Psoas muscle (tissue), 8 donors: ENCODE results near the gene MMP25. TPM values are rescaled to one million over a fixed set of nuclear protein-coding genes. Genes with fewer than 3 reads are reported as not detected.

Experiments used
- ATAC-seq, 4 donors: fragments of 200-7000 bp; cut with Tn5 transposase; one replicate each; pipeline ENCODE4 v1.9.1; 2020; ENCODE audit warnings: moderate library complexity in 3 of 4, mild to moderate bottlenecking in 2 of 4
- DNase-seq, 2 donors: peaks; one replicate each; pipeline ENCODE4 v3.0.0-alpha.2; 2020
- H3K27ac ChIP-seq: fragments of 200-600 bp; one replicate; pipeline ENCODE4 v1.8.0; 2022
- H3K27me3 ChIP-seq, 3 donors: fragments of 200-600 bp in 1 of 3; one replicate each; pipeline versions ENCODE4 v1.6.1 to v1.8.0; 2013 to 2022; ENCODE audit warnings: low read length in 2 of 3, mild to moderate bottlenecking in 2 of 3, moderate library complexity in 1 of 3; ENCODE audit not compliant: insufficient read depth in 3 of 3
- H3K36me3 ChIP-seq, 2 donors: fragments of 200-600 bp in 1 of 2; one replicate each; pipeline versions ENCODE4 v1.6.1 to v1.8.0; 2013 to 2022; ENCODE audit warnings: low read depth in 1 of 2, mild to moderate bottlenecking in 1 of 2, moderate library complexity in 1 of 2; ENCODE audit not compliant: insufficient read depth in 1 of 2
- H3K4me1 ChIP-seq: fragments of 200-600 bp; one replicate; pipeline ENCODE4 v1.8.0; 2022
- H3K4me3 ChIP-seq: fragments of 200-600 bp; one replicate; pipeline ENCODE4 v1.8.0; 2022; ENCODE audit warnings: mild to moderate bottlenecking
- H3K9me3 ChIP-seq: fragments of 200-600 bp; one replicate; pipeline ENCODE4 v1.8.0; 2022
- WGBS, 3 donors: extraction: QIAGEN DNeasy Blood & Tissue Kit; methylation state at CpG; one replicate each; pipeline versions ENCODE4 v1.1.6 to v1.1.7; 2013; 5-methylcytosine and 5-hydroxymethylcytosine counted together
- intact Hi-C, 2 donors: fragments of 100-400 bp; cut with DNase I; formaldehyde crosslinking; loops; one replicate each; pipeline versions ENCODE4 v1.11.0 to v1.14.2; 2022
- long read RNA-seq, 2 donors: library from polyadenylated mRNA; unstranded; transcript quantifications; one replicate each; pipeline ENCODE4 v2.0.0, GENCODE V29; 2021
- polyA plus RNA-seq, 3 donors: library from polyadenylated mRNA; stranded (reverse); fragments of 200-250 nt; gene quantifications; one replicate each; pipeline ENCODE4 v1.2.3, GENCODE V29; 2013
- total RNA-seq, 4 donors: library from RNA; stranded (reverse); fragmentation: NEBNext Ultra II Directional in 2 of 4; extraction: Animal tissue kit (Norgen Biotek cat#: 25700) in 2 of 4; gene quantifications; one replicate each; pipeline versions ENCODE4 v1.2.1 to v1.2.4, GENCODE V29; 2021 to 2023
- TF ChIP-seq, protein P1 (sequence below): fragments of 200-600 bp; IDR thresholded peaks from one replicate; pipeline ENCODE4 v1.8.0; 2022; ENCODE audit warnings: antibody characterized with exemption
- donor health status: healthy with polysubstance abuse.
- donor health status: DM: no; HTN: no; CAD: no; lungs with moderate emphysema.
- donor health status: Bipolar disorder and iron deficiency.
- donor health status: healthy.
- donor health status: DM: yes; HTN: yes; CAD: no.
- donor health status: DM: no; HTN: no; CAD: no.
- donor health status: DM: no; HTN: no; CAD: no.
- donor health status: DM: yes; HTN: yes; CAD: no.

Gene MMP25, protein sequence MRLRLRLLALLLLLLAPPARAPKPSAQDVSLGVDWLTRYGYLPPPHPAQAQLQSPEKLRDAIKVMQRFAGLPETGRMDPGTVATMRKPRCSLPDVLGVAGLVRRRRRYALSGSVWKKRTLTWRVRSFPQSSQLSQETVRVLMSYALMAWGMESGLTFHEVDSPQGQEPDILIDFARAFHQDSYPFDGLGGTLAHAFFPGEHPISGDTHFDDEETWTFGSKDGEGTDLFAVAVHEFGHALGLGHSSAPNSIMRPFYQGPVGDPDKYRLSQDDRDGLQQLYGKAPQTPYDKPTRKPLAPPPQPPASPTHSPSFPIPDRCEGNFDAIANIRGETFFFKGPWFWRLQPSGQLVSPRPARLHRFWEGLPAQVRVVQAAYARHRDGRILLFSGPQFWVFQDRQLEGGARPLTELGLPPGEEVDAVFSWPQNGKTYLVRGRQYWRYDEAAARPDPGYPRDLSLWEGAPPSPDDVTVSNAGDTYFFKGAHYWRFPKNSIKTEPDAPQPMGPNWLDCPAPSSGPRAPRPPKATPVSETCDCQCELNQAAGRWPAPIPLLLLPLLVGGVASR
- 1 to 10 TPM in 3 of 4 donors, under 1 TPM in 1; 0.67 to 2.3 (median 1.2) TPM for total RNA-seq
- 1 to 10 TPM in 1 of 3 donors, under 1 TPM in 2; 0.13 to 1.2 (median 0.23) TPM for polyA plus RNA-seq
- long read RNA-seq, donor 1, result 0 reads
- long read RNA-seq, donor 2, result 0 reads

DNA sequence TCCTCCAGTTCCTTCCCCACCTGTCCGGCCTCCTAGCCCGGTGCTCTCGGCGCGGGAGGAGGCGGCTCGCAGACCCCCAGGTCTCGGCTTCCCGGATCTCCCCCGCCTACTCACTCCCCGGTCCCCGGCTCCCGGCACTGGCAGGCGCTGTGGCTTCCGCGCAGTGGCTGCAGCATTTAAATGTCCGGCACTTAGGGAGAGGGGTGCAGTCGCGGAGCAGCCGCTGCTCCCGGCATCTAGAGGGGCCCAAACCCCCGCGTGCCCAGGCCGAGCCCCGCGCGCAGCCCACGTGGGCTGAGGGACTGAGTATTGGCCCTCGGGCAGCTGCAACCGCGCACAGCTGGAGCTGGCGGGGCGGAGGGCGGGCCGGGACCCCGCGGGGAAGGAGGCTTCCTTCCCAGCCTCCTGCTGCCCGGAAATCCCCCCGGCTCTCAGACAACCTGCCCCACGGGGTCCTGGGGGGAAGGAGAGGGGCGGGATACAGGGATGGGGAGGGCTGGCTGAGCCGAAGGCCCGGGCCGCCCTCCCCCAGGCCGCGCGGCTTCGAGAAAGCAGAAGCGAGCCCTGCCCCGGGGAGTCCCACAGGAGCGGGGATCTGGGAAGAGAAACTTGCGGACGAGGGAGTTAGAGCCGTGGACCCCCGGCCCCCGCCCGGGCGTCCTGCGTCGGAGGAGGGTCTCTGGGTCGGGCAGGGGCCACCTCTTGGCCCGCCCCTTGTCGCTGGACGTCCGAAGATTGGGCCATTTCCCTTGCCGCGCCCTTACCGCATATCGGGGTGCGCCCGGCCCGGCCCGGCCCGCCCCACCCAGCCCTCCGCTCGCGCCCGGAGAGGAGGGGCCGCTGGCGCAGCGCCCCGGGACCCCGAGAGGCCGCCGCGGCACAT, at the start of gene MMP25:
Gene MMP25 (plus strand): TSS at position 804 of the 883 bp plus-strand sequence. CDS start 357 bp downstream, outside the sequence.
- TF ChIP-seq, protein P1, sequence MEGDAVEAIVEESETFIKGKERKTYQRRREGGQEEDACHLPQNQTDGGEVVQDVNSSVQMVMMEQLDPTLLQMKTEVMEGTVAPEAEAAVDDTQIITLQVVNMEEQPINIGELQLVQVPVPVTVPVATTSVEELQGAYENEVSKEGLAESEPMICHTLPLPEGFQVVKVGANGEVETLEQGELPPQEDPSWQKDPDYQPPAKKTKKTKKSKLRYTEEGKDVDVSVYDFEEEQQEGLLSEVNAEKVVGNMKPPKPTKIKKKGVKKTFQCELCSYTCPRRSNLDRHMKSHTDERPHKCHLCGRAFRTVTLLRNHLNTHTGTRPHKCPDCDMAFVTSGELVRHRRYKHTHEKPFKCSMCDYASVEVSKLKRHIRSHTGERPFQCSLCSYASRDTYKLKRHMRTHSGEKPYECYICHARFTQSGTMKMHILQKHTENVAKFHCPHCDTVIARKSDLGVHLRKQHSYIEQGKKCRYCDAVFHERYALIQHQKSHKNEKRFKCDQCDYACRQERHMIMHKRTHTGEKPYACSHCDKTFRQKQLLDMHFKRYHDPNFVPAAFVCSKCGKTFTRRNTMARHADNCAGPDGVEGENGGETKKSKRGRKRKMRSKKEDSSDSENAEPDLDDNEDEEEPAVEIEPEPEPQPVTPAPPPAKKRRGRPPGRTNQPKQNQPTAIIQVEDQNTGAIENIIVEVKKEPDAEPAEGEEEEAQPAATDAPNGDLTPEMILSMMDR, result no peak
- WGBS, 3 donors, result 1% methylated on average over 34 to 86 of the region's 86 CpGs
- no peak for DNase-seq
- Histone ChIP-seq H3K36me3 (no peaks in the 10 kb centered on the region), H3K27me3 (peaks cover 0 to 74% (median 34%) of the 10 kb centered on the region in 3 donors), H3K4me3 (peak within 1 kb of the TSS; percentile 66), H3K4me1 (peaks cover 11% of the 10 kb centered on the region), H3K27ac (no peak within 1 kb of the TSS), H3K9me3 (no peaks in the 10 kb centered on the region)
- ATAC-seq, result peak; percentile 34 to 50 (median 37)
- intact Hi-C loops, result no loop called here

DNA sequence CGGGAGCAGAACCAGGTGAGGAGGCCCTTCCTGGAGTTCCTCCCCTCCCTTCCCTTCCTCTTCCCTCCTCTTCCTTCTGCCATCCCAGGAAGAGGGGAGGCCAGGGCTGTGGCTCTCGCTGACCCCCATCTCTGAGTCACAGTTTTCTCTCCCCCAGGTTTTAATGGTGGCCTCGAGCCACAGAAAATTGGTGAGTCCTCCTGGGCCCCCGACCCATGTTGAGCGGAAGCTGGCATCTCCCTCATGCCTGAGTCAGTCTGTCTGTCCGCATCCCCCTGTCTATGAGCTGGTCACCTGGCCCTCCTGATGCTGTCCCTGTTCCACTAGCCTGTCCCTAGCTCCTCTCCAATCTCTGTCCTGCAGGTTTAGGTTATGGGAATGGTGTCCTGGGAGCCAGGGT, 46.4 kb upstream of the MMP25 start:
- TF ChIP-seq, protein P1, result no peak
- intact Hi-C loops, result no loop called here
- no peak for ATAC-seq

DNA sequence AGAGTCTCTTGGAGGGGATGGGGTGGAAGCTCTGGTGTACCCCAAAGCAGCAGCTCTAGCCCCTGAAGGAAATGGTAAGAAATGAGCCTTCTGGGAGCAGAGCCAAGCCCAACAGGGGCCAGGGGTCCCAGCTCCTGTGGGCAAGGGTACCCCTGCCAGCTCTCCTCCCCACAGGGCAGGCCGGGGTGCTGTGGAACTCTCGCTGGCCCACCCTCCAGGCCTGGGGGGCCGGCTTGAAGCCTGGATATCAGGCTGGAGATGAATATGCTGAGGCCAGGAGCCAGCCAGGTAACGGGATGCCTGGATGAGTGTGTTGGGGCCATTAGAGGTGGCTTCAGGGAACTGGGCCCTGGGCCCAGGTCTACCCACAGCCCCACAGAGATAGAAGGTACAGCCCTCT, 45.8 kb upstream of the MMP25 start:
- 85 to 98% (median 85%) methylated on average over 4 of the region's 4 CpGs for WGBS, 3 donors
- intact Hi-C loops, result no loop called here
- H3K27me3 ChIP-seq, result peaks cover 0 to 1% (median 0%) of the 10 kb centered on the region in 3 donors
- no peaks in the 10 kb centered on the region for H3K9me3 ChIP-seq
- H3K36me3 ChIP-seq, result peaks cover 0 to 5% of the 10 kb centered on the region in 2 donors
- no peak overlapping the region for H3K4me3 ChIP-seq
- ATAC-seq (no peak), DNase-seq (no peak)
- no peak overlapping the region for H3K27ac ChIP-seq
- TF ChIP-seq, protein P1, result no peak
- H3K4me1 ChIP-seq, result peaks cover 3% of the 10 kb centered on the region

More for the DNA sequence above, 46.4 kb upstream of the MMP25 start:
- H3K4me3 ChIP-seq, result no peak overlapping the region
- H3K27me3 ChIP-seq, result peaks cover 0 to 1% (median 0%) of the 10 kb centered on the region in 3 donors
- H3K36me3 ChIP-seq, result peaks cover 0 to 5% of the 10 kb centered on the region in 2 donors
- peaks cover 1% of the 10 kb centered on the region for H3K4me1 ChIP-seq
- no peaks in the 10 kb centered on the region for H3K9me3 ChIP-seq
- DNase-seq, result no peak
- 74 to 80% (median 77%) methylated on average over 6 of the region's 6 CpGs for WGBS, 3 donors
- H3K27ac ChIP-seq, result no peak overlapping the region

DNA sequence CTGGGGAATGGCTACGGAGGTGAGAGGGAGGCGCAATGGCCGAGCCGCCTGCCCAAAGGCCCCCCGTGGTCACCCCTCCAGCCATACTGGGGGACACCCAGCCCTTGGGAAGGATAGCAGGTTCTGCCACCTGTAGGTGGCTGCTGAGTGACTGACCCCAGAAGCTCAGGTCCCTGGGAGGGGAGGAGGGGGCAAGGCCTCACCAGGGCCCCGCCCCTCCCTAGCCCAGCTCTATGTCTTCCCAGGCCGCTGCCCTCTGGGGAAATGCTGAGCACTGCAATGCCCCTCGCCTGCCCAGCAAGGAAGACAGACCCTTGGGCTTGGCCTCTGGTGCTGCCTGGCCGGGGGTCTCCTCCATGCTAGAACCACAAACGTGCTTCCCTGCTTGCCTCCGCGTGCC, 45.0 kb upstream of the MMP25 start:
- Histone ChIP-seq H3K27me3 (peaks cover 0 to 4% (median 0%) of the 10 kb centered on the region in 3 donors), H3K27ac (no peak overlapping the region), H3K36me3 (peaks cover 0 to 10% of the 10 kb centered on the region in 2 donors), H3K4me1 (peaks cover 3% of the 10 kb centered on the region), H3K4me3 (no peak overlapping the region), H3K9me3 (no peaks in the 10 kb centered on the region)
- TF ChIP-seq, protein P1, result no peak
- 65 to 71% (median 70%) methylated on average over 12 of the region's 12 CpGs for WGBS, 3 donors
- DNase-seq (no peak), ATAC-seq (no peak)
- intact Hi-C loops, result no loop called here
